Nephron (organoid): Measurements from ENCODE around the gene KITLG.

Experiments used
- H3K27ac Mint-ChIP-seq, 3 experiments: 2 replicates each; pipeline ENCODE4 v1.8.0; 2020; ENCODE audit warnings: mixed read lengths in 3 of 3, mild to moderate bottlenecking in 2 of 3, moderate library complexity in 1 of 3
- H3K27me3 Mint-ChIP-seq: 2 replicates; pipeline ENCODE4 v1.8.0; 2021; ENCODE audit warnings: low read depth, mild to moderate bottlenecking, moderate library complexity, mixed read lengths
- H3K36me3 Mint-ChIP-seq: 2 replicates; pipeline ENCODE4 v1.8.0; 2020; ENCODE audit warnings: low read depth, mixed read lengths
- H3K4me1 Mint-ChIP-seq: 2 replicates; pipeline ENCODE4 v1.8.0; 2020; ENCODE audit warnings: mixed read lengths
- H3K4me3 Mint-ChIP-seq, 3 experiments: 2 replicates each; pipeline ENCODE4 v1.8.0; 2020; ENCODE audit warnings: mild to moderate bottlenecking in 3 of 3, mixed read lengths in 3 of 3, moderate library complexity in 2 of 3
- H3K9me3 Mint-ChIP-seq: 2 replicates; pipeline ENCODE4 v1.8.0; 2020; ENCODE audit warnings: mixed read lengths
- TF ChIP-seq, protein P1 (sequence below), 3 experiments: fragments of 200-600 bp; sonication (generic); IDR thresholded peaks; one replicate each; pipeline ENCODE4 v1.5.0; 2021; ENCODE audit warnings: antibody characterized with exemption in 3 of 3; ENCODE audit not compliant: unreplicated experiment in 3 of 3

KITLG gene

GRCh38 chr12:88562846-88563582 is 17.3 kb downstream of the KITLG start:
- Mint-ChIP-seq H3K9me3 (no peaks in the 10 kb centered on the region), H3K4me1 (peaks cover 6% of the 10 kb centered on the region), H3K27me3 (peaks cover 13% of the 10 kb centered on the region), H3K27ac (no peak overlapping the region), H3K4me3 (no peak overlapping the region), H3K36me3 (no peaks in the 10 kb centered on the region)
- TF ChIP-seq, protein P1, sequence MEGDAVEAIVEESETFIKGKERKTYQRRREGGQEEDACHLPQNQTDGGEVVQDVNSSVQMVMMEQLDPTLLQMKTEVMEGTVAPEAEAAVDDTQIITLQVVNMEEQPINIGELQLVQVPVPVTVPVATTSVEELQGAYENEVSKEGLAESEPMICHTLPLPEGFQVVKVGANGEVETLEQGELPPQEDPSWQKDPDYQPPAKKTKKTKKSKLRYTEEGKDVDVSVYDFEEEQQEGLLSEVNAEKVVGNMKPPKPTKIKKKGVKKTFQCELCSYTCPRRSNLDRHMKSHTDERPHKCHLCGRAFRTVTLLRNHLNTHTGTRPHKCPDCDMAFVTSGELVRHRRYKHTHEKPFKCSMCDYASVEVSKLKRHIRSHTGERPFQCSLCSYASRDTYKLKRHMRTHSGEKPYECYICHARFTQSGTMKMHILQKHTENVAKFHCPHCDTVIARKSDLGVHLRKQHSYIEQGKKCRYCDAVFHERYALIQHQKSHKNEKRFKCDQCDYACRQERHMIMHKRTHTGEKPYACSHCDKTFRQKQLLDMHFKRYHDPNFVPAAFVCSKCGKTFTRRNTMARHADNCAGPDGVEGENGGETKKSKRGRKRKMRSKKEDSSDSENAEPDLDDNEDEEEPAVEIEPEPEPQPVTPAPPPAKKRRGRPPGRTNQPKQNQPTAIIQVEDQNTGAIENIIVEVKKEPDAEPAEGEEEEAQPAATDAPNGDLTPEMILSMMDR (IDR thresholded peaks at IDR 0.05; ENCODE audit: unreplicated experiment in 3 of 3) = no peak

GRCh38 chr12:88562151-88562550 is 18.1 kb downstream of the KITLG start:
- TF ChIP-seq, protein P1 (IDR thresholded peaks at IDR 0.05; ENCODE audit: unreplicated experiment in 3 of 3) = no peak
- Mint-ChIP-seq H3K9me3 (no peaks in the 10 kb centered on the region), H3K27ac (no peak overlapping the region), H3K4me1 (peaks cover 6% of the 10 kb centered on the region), H3K27me3 (peaks cover 10% of the 10 kb centered on the region), H3K36me3 (no peaks in the 10 kb centered on the region), H3K4me3 (no peak overlapping the region)

GRCh38 chr12:88559772-88560171 is 20.5 kb downstream of the KITLG start:
- TF ChIP-seq, protein P1 (IDR thresholded peaks at IDR 0.05; ENCODE audit: unreplicated experiment in 3 of 3) = no peak
- Mint-ChIP-seq H3K36me3 (no peaks in the 10 kb centered on the region), H3K4me1 (peaks cover 6% of the 10 kb centered on the region), H3K27me3 (peaks cover 8% of the 10 kb centered on the region), H3K4me3 (no peak overlapping the region), H3K9me3 (no peaks in the 10 kb centered on the region), H3K27ac (no peak overlapping the region)

GRCh38 chr12:88559199-88559598 is 21.1 kb downstream of the KITLG start:
- TF ChIP-seq, protein P1 (IDR thresholded peaks at IDR 0.05; ENCODE audit: unreplicated experiment in 3 of 3) = no peak
- H3K27me3 Mint-ChIP-seq = peaks cover 8% of the 10 kb centered on the region
- H3K27ac Mint-ChIP-seq = no peak overlapping the region
- H3K9me3 Mint-ChIP-seq = no peaks in the 10 kb centered on the region
- H3K4me1 Mint-ChIP-seq = peaks cover 6% of the 10 kb centered on the region
- H3K36me3 Mint-ChIP-seq = no peaks in the 10 kb centered on the region
- no peak overlapping the region for H3K4me3 Mint-ChIP-seq

GRCh38 chr12:88558340-88558867 is 21.9 kb downstream of the KITLG start:
- Mint-ChIP-seq H3K27me3 (peaks cover 8% of the 10 kb centered on the region), H3K9me3 (no peaks in the 10 kb centered on the region), H3K36me3 (no peaks in the 10 kb centered on the region), H3K4me3 (no peak overlapping the region), H3K4me1 (peaks cover 11% of the 10 kb centered on the region), H3K27ac (no peak overlapping the region)
- TF ChIP-seq, protein P1 (IDR thresholded peaks at IDR 0.05; ENCODE audit: unreplicated experiment in 3 of 3) = no peak
